Measurements from ENCODE around the gene SLC9B2. TPM values are rescaled to one million over a fixed set of nuclear protein-coding genes. Genes with fewer than 3 reads are reported as not detected.

The SLC9B2 gene
- total RNA-seq, 1 experiment from 2014 or later, result 7.3 TPM

- no CpG with 5 or more reads among the region's 3 CpGs for WGBS (ENCODE audit: extremely low coverage, insufficient read length, low lambda C conversion rate)
- Histone ChIP-seq H3K23me2 (ENCODE audit: insufficient read length, low read depth, low read length, poor library complexity, severe bottlenecking) (no peaks in the 10 kb centered on the region), H4K8ac (replicated peaks; ENCODE audit: insufficient read length, low read depth, low read length) (no peak overlapping the region)
Measured at GRCh38 chr4:103104886-103105285, 28.3 kb upstream of the SLC9B2 start.

More at GRCh38 chr4:103104886-103105285, 28.3 kb upstream of the SLC9B2 start:
- Mint-ChIP-seq H3K27me3 (ENCODE audit: low read depth) (no peaks in the 10 kb centered on the region), H3K27ac (no peak overlapping the region; a peak in 1 of 7 replicates), H3K36me3 (ENCODE audit: insufficient read depth in 1 of 3, low read depth in 3 of 3) (peaks cover 14 to 35% (median 30%) of the 10 kb centered on the region in 3 experiments; a peak in 6 of 7 replicates), H3K4me1 (no peaks in the 10 kb centered on the region; a peak in 1 of 4 replicates), H3K4me3 (no peak overlapping the region), H3K9me3 (no peaks in the 10 kb centered on the region)
- no peak overlapping the region for H3K56ac ChIP-seq (ENCODE audit: insufficient read length, low read depth, low read length)
- H4K5ac ChIP-seq (ENCODE audit: insufficient read length, low read depth, low read length), result no peak overlapping the region
- H3K79me2 ChIP-seq (ENCODE audit: insufficient read depth, low read length), result no peaks in the 10 kb centered on the region
- no peak overlapping the region for H3T11ph ChIP-seq (ENCODE audit: low read length)
- no peak overlapping the region for H3K4me2 ChIP-seq (ENCODE audit: insufficient read depth, insufficient read length, low read length)
- H2BK12ac ChIP-seq (ENCODE audit: insufficient read length, low read depth, low read length), result no peak overlapping the region
- DNase-seq, result no peak
- no peaks in the 10 kb centered on the region for H3K79me1 ChIP-seq (ENCODE audit: insufficient read depth, low read depth, low read length, poor library complexity, severe bottlenecking)
- H2BK15ac ChIP-seq (ENCODE audit: low read depth, low read length), result no peak overlapping the region
- H3K18ac ChIP-seq (ENCODE audit: insufficient read length, low read depth, low read length), result no peak overlapping the region
- no peak overlapping the region for H4K91ac ChIP-seq (ENCODE audit: insufficient read length, low read depth, low read length)
- no peak overlapping the region for H3K27ac ChIP-seq (ENCODE audit: insufficient read length, low read depth, low read length)
- H2AK5ac ChIP-seq (ENCODE audit: insufficient read length, low read length), result no peak overlapping the region
- H2BK5ac ChIP-seq (ENCODE audit: insufficient read length, low read length), result no peak overlapping the region
- H4K20me1 ChIP-seq (ENCODE audit: control insufficient read depth, insufficient read depth, insufficient read length), result no peaks in the 10 kb centered on the region
- no peak overlapping the region for H2BK20ac ChIP-seq (ENCODE audit: low read depth, low read length, poor library complexity, severe bottlenecking)
- H2AFZ ChIP-seq (ENCODE audit: low read length), result no peak overlapping the region
- H3K27me3 ChIP-seq (ENCODE audit: insufficient read depth, low read length), result no peaks in the 10 kb centered on the region
- no peak overlapping the region for H3K23ac ChIP-seq (ENCODE audit: insufficient read length, low read depth, low read length)
- no peak overlapping the region for H3K14ac ChIP-seq (ENCODE audit: insufficient read depth, low read length)
- H3K4me1 ChIP-seq (ENCODE audit: insufficient read depth, low read length), result no peaks in the 10 kb centered on the region
- TF ChIP-seq CTCF (conservative IDR thresholded peaks at IDR 0.05), result no peak
- no peak overlapping the region for H2BK120ac ChIP-seq (ENCODE audit: low read depth, low read length, poor library complexity, severe bottlenecking)
- H3K4ac ChIP-seq (ENCODE audit: low read depth, low read length), result no peak overlapping the region
- no peak overlapping the region for H3K9ac ChIP-seq (ENCODE audit: extremely low read depth, insufficient read length, low read length)
- H3K9me3 ChIP-seq (ENCODE audit: control insufficient read depth, low read depth, low read length), result no peaks in the 10 kb centered on the region
